ENCODE measurements around the gene ISL2. TPM values are rescaled to one million over a fixed set of nuclear protein-coding genes. Genes with fewer than 3 reads are reported as not detected.

Gene ISL2
- total and polyA plus RNA-seq, 2 donors (not counting 1 experiment from before 2014, with no cell fraction given), result 0.03 to 0.17 TPM

DNA sequence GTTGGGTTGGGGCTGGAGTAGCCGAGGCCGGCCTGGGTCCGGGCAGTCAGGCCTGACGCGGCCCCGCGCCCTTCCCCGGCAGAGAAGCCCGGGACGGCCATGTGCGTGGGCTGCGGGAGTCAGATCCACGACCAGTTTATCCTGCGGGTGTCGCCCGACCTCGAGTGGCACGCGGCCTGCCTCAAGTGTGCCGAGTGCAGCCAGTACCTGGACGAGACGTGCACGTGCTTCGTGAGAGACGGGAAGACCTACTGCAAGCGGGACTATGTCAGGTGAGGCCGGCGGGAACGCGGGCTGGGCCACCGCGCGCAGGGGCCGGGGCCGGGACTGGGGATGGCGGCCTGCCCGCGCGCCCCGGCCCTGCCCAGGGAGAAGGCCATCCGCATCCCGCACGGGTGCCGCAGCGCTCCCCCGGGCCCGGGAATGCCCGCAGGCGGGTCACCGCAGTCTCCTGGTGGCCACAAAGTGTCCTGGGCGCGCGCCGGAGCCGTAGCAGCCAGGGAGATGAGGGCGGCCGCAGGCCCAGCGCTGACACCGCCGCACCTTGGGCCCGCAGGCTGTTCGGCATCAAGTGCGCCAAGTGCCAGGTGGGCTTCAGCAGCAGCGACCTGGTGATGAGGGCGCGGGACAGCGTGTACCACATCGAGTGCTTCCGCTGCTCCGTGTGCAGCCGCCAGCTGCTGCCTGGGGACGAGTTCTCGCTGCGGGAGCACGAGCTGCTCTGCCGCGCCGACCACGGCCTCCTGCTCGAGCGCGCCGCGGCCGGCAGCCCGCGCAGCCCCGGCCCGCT lies 1.3 kb downstream of the ISL2 start:
- no peak overlapping the region for H3K4me2 ChIP-seq (ENCODE audit: extremely low read depth, insufficient read depth, low read length)
- TF ChIP-seq EZH2 (IDR thresholded peaks at IDR 0.05; ENCODE audit: low read length, missing control alignments), result peak; percentile 98
- TF ChIP-seq, protein P1, sequence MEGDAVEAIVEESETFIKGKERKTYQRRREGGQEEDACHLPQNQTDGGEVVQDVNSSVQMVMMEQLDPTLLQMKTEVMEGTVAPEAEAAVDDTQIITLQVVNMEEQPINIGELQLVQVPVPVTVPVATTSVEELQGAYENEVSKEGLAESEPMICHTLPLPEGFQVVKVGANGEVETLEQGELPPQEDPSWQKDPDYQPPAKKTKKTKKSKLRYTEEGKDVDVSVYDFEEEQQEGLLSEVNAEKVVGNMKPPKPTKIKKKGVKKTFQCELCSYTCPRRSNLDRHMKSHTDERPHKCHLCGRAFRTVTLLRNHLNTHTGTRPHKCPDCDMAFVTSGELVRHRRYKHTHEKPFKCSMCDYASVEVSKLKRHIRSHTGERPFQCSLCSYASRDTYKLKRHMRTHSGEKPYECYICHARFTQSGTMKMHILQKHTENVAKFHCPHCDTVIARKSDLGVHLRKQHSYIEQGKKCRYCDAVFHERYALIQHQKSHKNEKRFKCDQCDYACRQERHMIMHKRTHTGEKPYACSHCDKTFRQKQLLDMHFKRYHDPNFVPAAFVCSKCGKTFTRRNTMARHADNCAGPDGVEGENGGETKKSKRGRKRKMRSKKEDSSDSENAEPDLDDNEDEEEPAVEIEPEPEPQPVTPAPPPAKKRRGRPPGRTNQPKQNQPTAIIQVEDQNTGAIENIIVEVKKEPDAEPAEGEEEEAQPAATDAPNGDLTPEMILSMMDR (conservative IDR thresholded peaks at IDR 0.05 in 1 of 2, IDR thresholded peaks at IDR 0.05 in 1 of 2; ENCODE audit: low read depth in 1 of 2, low read length in 2 of 2), result no peak
- H3K27ac ChIP-seq (ENCODE audit: insufficient read depth, low read length), result no peak overlapping the region
- no peaks in the 10 kb centered on the region for H3K79me2 ChIP-seq (ENCODE audit: control insufficient read depth, insufficient read depth, low read length)
- H3K9me3 ChIP-seq (ENCODE audit: control insufficient read depth, insufficient read depth, low read depth, low read length), result no peaks in the 10 kb centered on the region
- no peaks in the 10 kb centered on the region for H3K36me3 ChIP-seq (ENCODE audit: control insufficient read depth, insufficient read depth, low read length)
- DNase-seq (ENCODE audit: low read depth in 2 of 2), result no peak
- H3K9ac ChIP-seq (ENCODE audit: insufficient read depth, low read length), result no peak overlapping the region
- H3K4me1 ChIP-seq (ENCODE audit: control insufficient read depth, extremely low read depth, insufficient read depth, low read length), result no peaks in the 10 kb centered on the region
- H4K20me1 ChIP-seq (ENCODE audit: control insufficient read depth, extremely low read depth, insufficient read depth, low read length), result no peaks in the 10 kb centered on the region
- peaks cover 82% of the 10 kb centered on the region for H3K27me3 ChIP-seq (ENCODE audit: control insufficient read depth, insufficient read depth, low read length)
- H2AFZ ChIP-seq (ENCODE audit: low read length), result no peak overlapping the region
- H3K4me3 ChIP-seq (replicated peaks in 1 of 4; ENCODE audit: control extremely low read depth in 1 of 4, insufficient read depth in 1 of 4, low read depth in 3 of 4, low read length in 4 of 4), result peak overlapping the region in 2 of 4 experiments; percentile 44 to 75

DNA sequence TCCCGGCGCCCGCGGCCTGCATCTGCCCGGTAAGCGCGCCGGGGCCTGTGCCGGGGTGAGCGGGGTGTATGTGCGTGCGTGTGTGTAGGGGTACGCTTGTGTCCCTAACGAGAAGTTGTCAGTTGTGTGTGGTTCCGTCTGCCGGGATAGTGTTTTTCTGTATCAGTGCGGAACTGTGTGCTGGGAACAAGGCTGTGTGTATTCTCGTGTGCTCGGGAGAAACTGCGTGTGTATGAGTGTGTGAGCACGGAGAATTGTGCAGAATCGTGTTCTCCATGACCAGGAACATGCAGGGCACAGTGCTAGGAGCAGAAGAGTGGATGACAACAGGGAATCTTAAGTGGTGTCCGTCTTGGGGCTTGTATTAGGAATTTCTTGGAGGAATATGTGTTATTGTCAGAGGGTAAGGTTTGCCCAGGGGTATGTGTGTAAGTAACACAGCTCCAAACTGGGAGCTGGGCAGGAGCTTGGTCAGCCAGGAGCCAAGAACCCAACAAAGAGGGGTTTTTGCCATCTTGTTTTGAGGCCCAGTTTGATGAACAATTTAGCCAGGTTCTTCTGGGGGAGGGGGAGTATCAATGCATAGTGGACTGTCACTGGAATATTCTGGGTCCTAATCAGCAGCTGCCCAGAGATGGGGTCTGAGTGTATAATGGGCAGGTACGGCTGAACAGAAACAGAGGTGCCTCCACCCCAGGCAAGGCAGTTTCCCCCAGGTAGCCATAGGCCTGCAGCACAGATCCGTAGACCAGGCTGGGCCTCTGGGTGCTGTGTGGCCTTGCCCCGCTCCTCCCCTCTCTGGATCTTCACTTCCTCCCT lies 2.1 kb downstream of the ISL2 start:
- H3K9me3 ChIP-seq (ENCODE audit: control insufficient read depth, insufficient read depth, low read depth, low read length), result no peaks in the 10 kb centered on the region
- no peak for DNase-seq (ENCODE audit: low read depth in 2 of 2)
- no peak overlapping the region for H3K27ac ChIP-seq (ENCODE audit: insufficient read depth, low read length)
- no peaks in the 10 kb centered on the region for H3K36me3 ChIP-seq (ENCODE audit: control insufficient read depth, insufficient read depth, low read length)
- H3K4me2 ChIP-seq (ENCODE audit: extremely low read depth, insufficient read depth, low read length), result no peak overlapping the region
- TF ChIP-seq, protein P1 (conservative IDR thresholded peaks at IDR 0.05 in 1 of 2, IDR thresholded peaks at IDR 0.05 in 1 of 2; ENCODE audit: low read depth in 1 of 2, low read length in 2 of 2), result no peak
- TF ChIP-seq EZH2 (IDR thresholded peaks at IDR 0.05; ENCODE audit: low read length, missing control alignments), result peak; percentile 99
- peaks cover 85% of the 10 kb centered on the region for H3K27me3 ChIP-seq (ENCODE audit: control insufficient read depth, insufficient read depth, low read length)
- no peaks in the 10 kb centered on the region for H3K79me2 ChIP-seq (ENCODE audit: control insufficient read depth, insufficient read depth, low read length)
- no peaks in the 10 kb centered on the region for H4K20me1 ChIP-seq (ENCODE audit: control insufficient read depth, extremely low read depth, insufficient read depth, low read length)
- H3K4me1 ChIP-seq (ENCODE audit: control insufficient read depth, extremely low read depth, insufficient read depth, low read length), result no peaks in the 10 kb centered on the region
- no peak overlapping the region for H2AFZ ChIP-seq (ENCODE audit: low read length)
- H3K4me3 ChIP-seq (replicated peaks in 1 of 4; ENCODE audit: control extremely low read depth in 1 of 4, insufficient read depth in 1 of 4, low read depth in 3 of 4, low read length in 4 of 4), result no peak overlapping the region
- no peak overlapping the region for H3K9ac ChIP-seq (ENCODE audit: insufficient read depth, low read length)

Measured in fibroblast of lung (primary cell).